ENCODE measurements around the gene OR8G1.
A peak's percentile ranks its signal among the peaks of the same experiment; 100 is the strongest.

The OR8G1 gene, protein sequence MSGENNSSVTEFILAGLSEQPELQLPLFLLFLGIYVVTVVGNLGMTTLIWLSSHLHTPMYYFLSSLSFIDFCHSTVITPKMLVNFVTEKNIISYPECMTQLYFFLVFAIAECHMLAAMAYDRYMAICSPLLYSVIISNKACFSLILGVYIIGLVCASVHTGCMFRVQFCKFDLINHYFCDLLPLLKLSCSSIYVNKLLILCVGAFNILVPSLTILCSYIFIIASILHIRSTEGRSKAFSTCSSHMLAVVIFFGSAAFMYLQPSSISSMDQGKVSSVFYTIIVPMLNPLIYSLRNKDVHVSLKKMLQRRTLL

GRCh38 chr11:124240621-124241397 is at the start of gene OR8G1:
Gene OR8G1, plus strand, starts transcription at chr11:124241095. Its CDS starts 8,581 bp downstream, at chr11:124249676.
- no peak within 1 kb of the TSS for H3K27ac ChIP-seq
- CTCF ChIA-PET: no interaction called here
- POLR2A ChIA-PET (ENCODE audit: low non-redundant PET): no interaction called here
- TF ChIP-seq, protein P1, sequence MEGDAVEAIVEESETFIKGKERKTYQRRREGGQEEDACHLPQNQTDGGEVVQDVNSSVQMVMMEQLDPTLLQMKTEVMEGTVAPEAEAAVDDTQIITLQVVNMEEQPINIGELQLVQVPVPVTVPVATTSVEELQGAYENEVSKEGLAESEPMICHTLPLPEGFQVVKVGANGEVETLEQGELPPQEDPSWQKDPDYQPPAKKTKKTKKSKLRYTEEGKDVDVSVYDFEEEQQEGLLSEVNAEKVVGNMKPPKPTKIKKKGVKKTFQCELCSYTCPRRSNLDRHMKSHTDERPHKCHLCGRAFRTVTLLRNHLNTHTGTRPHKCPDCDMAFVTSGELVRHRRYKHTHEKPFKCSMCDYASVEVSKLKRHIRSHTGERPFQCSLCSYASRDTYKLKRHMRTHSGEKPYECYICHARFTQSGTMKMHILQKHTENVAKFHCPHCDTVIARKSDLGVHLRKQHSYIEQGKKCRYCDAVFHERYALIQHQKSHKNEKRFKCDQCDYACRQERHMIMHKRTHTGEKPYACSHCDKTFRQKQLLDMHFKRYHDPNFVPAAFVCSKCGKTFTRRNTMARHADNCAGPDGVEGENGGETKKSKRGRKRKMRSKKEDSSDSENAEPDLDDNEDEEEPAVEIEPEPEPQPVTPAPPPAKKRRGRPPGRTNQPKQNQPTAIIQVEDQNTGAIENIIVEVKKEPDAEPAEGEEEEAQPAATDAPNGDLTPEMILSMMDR (conservative IDR thresholded peaks at IDR 0.05; ENCODE audit: low read depth): no peak
- DNase-seq (ENCODE audit: low spot score): no peak

DNA sequence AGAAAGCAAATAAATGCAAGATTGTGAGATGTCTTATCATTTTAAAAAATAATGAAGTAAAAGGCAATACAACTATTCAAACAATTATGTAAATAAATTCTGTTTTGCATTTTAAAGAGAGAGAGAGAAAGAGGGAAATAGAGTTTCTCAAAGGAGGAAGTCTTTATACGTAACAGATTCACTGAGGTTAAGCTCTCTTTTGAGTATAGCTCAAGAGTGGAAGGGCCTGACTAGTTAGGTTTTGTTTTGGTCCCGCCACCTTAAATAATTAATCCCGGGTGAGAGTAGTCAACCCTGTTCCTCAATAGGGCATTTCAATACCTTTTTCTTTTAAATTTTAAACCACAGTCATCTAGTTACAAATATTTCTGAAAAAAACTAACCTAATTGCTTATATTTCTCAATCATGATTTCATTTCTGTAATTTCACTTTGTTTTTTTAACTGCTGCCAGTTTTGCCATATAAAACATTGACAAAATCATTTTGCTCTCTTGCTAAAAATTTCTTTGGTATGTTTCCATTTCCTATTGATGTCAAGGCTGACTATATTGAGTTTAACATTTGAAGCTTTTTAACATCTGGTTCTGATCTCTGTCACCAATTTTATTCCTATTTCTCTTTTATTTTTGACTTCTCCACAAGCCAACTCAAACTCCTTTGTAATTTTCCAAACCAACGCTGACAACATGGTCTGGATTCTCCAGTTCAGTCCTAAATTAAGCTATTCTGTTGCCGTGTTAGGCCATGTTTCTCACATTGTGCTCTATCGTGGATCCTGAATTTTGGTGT is 47.5 kb upstream of the OR8G1 start:
- CTCF ChIA-PET: no interaction called here
- POLR2A ChIA-PET (ENCODE audit: low non-redundant PET): no interaction called here
- TF ChIP-seq, protein P1 (conservative IDR thresholded peaks at IDR 0.05; ENCODE audit: low read depth): no peak

DNA sequence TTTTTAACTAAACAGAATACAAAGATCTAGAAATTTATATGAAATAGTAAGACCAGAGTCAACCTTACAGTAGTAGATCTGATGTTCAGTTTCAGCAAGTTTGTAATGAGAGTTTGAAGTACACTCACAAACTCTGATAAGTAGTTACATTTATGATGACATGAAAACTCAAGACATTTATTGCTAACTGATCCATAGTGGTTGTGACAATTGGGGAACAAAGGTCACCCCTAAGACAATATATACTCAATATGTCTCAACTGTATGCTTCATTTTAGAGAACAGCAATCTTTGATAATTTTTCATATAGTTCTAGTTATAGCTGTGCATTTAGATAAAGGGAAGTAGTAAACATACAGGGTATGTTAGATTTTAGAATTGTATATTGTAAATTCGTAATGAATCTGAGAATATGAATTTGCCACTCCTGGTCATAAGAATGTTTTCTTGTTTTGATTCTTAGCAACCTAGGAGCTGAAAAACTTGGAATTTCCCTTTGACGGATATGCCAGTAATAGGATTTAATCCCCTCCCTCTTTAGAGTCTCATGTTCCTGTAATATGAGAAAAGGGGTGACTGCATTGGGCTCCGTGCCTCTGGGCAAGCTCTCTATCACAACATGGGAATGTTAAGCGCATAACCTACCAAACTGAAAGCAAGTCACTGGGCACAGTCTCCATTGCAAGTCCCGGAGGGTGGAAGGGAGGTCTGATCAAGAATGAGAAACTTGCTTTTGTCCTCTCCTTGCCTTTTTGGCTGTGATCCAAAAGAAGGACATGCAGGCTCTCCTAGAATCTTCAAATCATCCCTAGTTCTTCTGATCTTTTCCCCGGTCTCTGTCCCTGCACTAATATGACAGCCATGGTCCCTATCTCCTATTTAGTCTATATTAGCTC is 46.4 kb upstream of the OR8G1 start:
- no peak overlapping the region for H3K27ac ChIP-seq
- no peak for DNase-seq (ENCODE audit: low spot score)
- POLR2A ChIA-PET (ENCODE audit: low non-redundant PET): no interaction called here
- TF ChIP-seq, protein P1 (conservative IDR thresholded peaks at IDR 0.05; ENCODE audit: low read depth): no peak
- CTCF ChIA-PET: interaction anchor here (0.6 to 1.0 kb wide), 6 partner anchors 21 to 665 kb away, joined by 3 to 8 read pairs (median 4); no protein-coding TSS in a partner anchor

More for the DNA sequence above, 47.5 kb upstream of the OR8G1 start:
- no peak overlapping the region for H3K27ac ChIP-seq
- no peak for DNase-seq (ENCODE audit: low spot score)

- CTCF ChIA-PET: interaction anchor here (0.6 to 1.0 kb wide), 5 partner anchors 22 to 133 kb away, joined by 3 to 8 read pairs (median 3); no protein-coding TSS in a partner anchor
- TF ChIP-seq, protein P1 (conservative IDR thresholded peaks at IDR 0.05; ENCODE audit: low read depth): peak; percentile 66
- H3K27ac ChIP-seq: no peak overlapping the region
- DNase-seq (ENCODE audit: low spot score): peak; percentile 38
- POLR2A ChIA-PET (ENCODE audit: low non-redundant PET): no interaction called here
Observed at GRCh38 chr11:124195189-124195734, 45.6 kb upstream of the OR8G1 start.

- TF ChIP-seq, protein P1 (conservative IDR thresholded peaks at IDR 0.05; ENCODE audit: low read depth): no peak
- no peak overlapping the region for H3K27ac ChIP-seq
- CTCF ChIA-PET: no interaction called here
- POLR2A ChIA-PET (ENCODE audit: low non-redundant PET): interaction anchor here (0.6 kb wide), 1 partner anchor 129 kb away, joined by 3 read pairs; no protein-coding TSS in a partner anchor
- no peak for DNase-seq (ENCODE audit: low spot score)
Observed at GRCh38 chr11:124197999-124198398, 42.9 kb upstream of the OR8G1 start.

All from RWPE1 (cell line).